ENCODE measurements around the gene KRT79. TPM values are rescaled to one million over a fixed set of nuclear protein-coding genes. Genes with fewer than 3 reads are reported as not detected.

KRT79 gene
- total and polyA plus RNA-seq, 4 donors = 0.02 to 1.5 (median 0.12) TPM; not detected in 1

DNA sequence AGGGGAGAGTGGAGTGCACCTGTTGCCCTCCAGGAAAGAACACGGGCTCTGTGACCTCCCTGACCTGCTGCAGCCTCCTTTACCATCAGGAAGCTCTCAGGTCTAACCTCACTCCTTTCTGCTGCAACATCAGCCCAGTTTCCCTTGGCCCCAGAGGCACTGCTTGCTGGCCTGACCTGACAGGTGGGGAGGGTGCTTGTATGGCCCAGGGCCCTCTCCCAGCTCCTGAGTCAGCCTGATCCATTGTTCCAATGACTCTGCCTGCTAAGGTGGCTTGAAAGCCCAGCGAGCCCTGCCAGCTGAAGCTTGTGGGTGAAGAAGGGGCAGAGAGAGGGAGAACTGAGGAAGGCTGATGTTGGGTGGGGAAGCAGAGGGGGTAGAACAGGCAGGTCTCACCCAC, 27.9 kb upstream of the KRT79 start:
- Histone ChIP-seq H3K4me1 (ENCODE audit: control insufficient read depth in 5 of 5, insufficient read depth in 5 of 5, low read length in 5 of 5) (peaks cover 0 to under 1% (median 0%) of the 10 kb centered on the region in 5 donors), H3K4me3 (no peak overlapping the region), H3K9ac (ENCODE audit: insufficient read depth in 1 of 2, low read length in 2 of 2) (no peak overlapping the region), H3K27me3 (ENCODE audit: control insufficient read depth in 3 of 3, insufficient read depth in 3 of 3, low read length in 2 of 3) (no peaks in the 10 kb centered on the region), H3K36me3 (ENCODE audit: control insufficient read depth in 4 of 4, insufficient read depth in 4 of 4, low read length in 4 of 4) (no peaks in the 10 kb centered on the region), H3K27ac (ENCODE audit: low read depth in 1 of 2, low read length in 1 of 2) (no peak overlapping the region), H3K9me3 (ENCODE audit: control insufficient read depth in 4 of 4, insufficient read depth in 3 of 4, low read length in 3 of 4) (no peaks in the 10 kb centered on the region)
- ATAC-seq (ENCODE audit: insufficient read depth, low FRiP score) (no peak), DNase-seq (no peak)
- TF ChIP-seq CTCF (IDR thresholded peaks at IDR 0.05; ENCODE audit: control extremely low read depth, extremely low read depth) = no peak
- 70 to 80% methylated on average over 2 of the region's 2 CpGs for WGBS, 2 donors

DNA sequence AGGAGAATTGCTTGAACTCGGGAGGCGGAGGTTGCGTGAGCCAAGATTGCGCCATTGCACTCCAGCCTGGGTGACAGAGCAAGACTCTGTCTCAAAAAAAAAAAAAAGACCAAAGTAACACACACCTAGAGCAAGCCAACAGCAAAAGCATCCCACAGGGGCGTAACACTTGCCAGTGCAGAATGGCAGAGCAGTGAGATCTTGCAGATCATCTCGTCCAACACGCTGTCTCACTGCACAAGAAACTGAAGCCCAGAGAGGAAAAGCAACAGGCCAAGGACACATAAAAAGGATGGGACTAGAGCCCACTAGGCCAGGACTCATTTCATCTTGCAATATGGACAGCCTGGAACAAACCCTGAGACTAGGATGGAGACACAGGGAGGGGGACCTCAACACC, 27.4 kb upstream of the KRT79 start:
- H3K4me3 ChIP-seq = no peak overlapping the region
- no peak overlapping the region for H3K27ac ChIP-seq (ENCODE audit: low read depth in 1 of 2, low read length in 1 of 2)
- 87 to 90% methylated on average over 7 of the region's 7 CpGs for WGBS, 2 donors
- H3K9ac ChIP-seq (ENCODE audit: insufficient read depth in 1 of 2, low read length in 2 of 2) = no peak overlapping the region
- TF ChIP-seq CTCF (IDR thresholded peaks at IDR 0.05; ENCODE audit: control extremely low read depth, extremely low read depth) = no peak
- no peak for DNase-seq
- no peak for ATAC-seq (ENCODE audit: insufficient read depth, low FRiP score)
- no peaks in the 10 kb centered on the region for H3K4me1 ChIP-seq (ENCODE audit: control insufficient read depth in 5 of 5, insufficient read depth in 5 of 5, low read length in 5 of 5)
- H3K9me3 ChIP-seq (ENCODE audit: control insufficient read depth in 4 of 4, insufficient read depth in 3 of 4, low read length in 3 of 4) = no peaks in the 10 kb centered on the region
- H3K27me3 ChIP-seq (ENCODE audit: control insufficient read depth in 3 of 3, insufficient read depth in 3 of 3, low read length in 2 of 3) = no peaks in the 10 kb centered on the region
- H3K36me3 ChIP-seq (ENCODE audit: control insufficient read depth in 4 of 4, insufficient read depth in 4 of 4, low read length in 4 of 4) = no peaks in the 10 kb centered on the region

GRCh38 chr12:52860102-52860823, 26.2 kb upstream of the KRT79 start:
- Histone ChIP-seq H3K27me3 (ENCODE audit: control insufficient read depth in 3 of 3, insufficient read depth in 3 of 3, low read length in 2 of 3) (no peaks in the 10 kb centered on the region), H3K36me3 (ENCODE audit: control insufficient read depth in 4 of 4, insufficient read depth in 4 of 4, low read length in 4 of 4) (no peaks in the 10 kb centered on the region), H3K4me1 (ENCODE audit: control insufficient read depth in 5 of 5, insufficient read depth in 5 of 5, low read length in 5 of 5) (no peaks in the 10 kb centered on the region), H3K9ac (ENCODE audit: insufficient read depth in 1 of 2, low read length in 2 of 2) (no peak overlapping the region), H3K27ac (ENCODE audit: low read depth in 1 of 2, low read length in 1 of 2) (no peak overlapping the region), H3K9me3 (ENCODE audit: control insufficient read depth in 4 of 4, insufficient read depth in 3 of 4, low read length in 3 of 4) (no peaks in the 10 kb centered on the region), H3K4me3 (no peak overlapping the region)
- TF ChIP-seq CTCF (IDR thresholded peaks at IDR 0.05; ENCODE audit: control extremely low read depth, extremely low read depth) = no peak
- 66 to 73% methylated on average over 6 of the region's 6 CpGs for WGBS, 2 donors
- ATAC-seq (ENCODE audit: insufficient read depth, low FRiP score) (no peak), DNase-seq (peak; percentile 51 to 66 (median 52))

DNA sequence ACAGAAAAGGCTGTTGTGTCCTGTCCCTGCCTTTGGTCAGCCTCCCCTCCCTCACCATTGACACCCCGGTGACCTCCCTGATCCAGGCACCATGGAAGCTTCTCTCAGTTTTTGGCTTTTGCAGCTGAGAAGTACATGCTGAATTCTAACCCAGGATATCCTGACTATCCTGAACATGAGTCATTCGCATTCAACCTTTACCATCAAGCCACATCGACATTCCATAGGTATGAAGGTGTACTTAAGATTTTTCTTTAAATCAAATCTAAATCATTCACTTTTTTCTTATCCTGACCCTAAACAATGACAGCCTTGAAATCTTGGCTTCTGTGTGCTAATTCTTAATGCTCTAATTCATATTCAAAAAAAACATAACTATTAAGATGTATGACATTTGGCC, 23.4 kb upstream of the KRT79 start:
- Histone ChIP-seq H3K27me3 (ENCODE audit: control insufficient read depth in 3 of 3, insufficient read depth in 3 of 3, low read length in 2 of 3) (peaks cover 0 to 10% (median 2%) of the 10 kb centered on the region in 3 donors), H3K27ac (ENCODE audit: low read depth in 1 of 2, low read length in 1 of 2) (no peak overlapping the region), H3K36me3 (ENCODE audit: control insufficient read depth in 4 of 4, insufficient read depth in 4 of 4, low read length in 4 of 4) (no peaks in the 10 kb centered on the region), H3K9me3 (ENCODE audit: control insufficient read depth in 4 of 4, insufficient read depth in 3 of 4, low read length in 3 of 4) (no peaks in the 10 kb centered on the region), H3K4me1 (ENCODE audit: control insufficient read depth in 5 of 5, insufficient read depth in 5 of 5, low read length in 5 of 5) (no peaks in the 10 kb centered on the region), H3K9ac (ENCODE audit: insufficient read depth in 1 of 2, low read length in 2 of 2) (no peak overlapping the region), H3K4me3 (no peak overlapping the region)
- TF ChIP-seq CTCF (IDR thresholded peaks at IDR 0.05; ENCODE audit: control extremely low read depth, extremely low read depth) = no peak
- 94 to 96% methylated on average over 3 of the region's 3 CpGs for WGBS, 2 donors
- no peak for ATAC-seq (ENCODE audit: insufficient read depth, low FRiP score)
- no peak for DNase-seq

Measured in lung (tissue), 12 donors.